Cardiac septum (tissue), 1 donor: Measurements from ENCODE around the gene TUT7. TPM values are rescaled to one million over a fixed set of nuclear protein-coding genes. Genes with fewer than 3 reads are reported as not detected.

ENCODE experiments used
- DNase-seq: peaks from one replicate; pipeline ENCODE4 v3.0.0-alpha.2; 2020; ENCODE audit warnings: low spot score
- intact Hi-C: fragments of 100-400 bp; cut with DNase I; formaldehyde crosslinking; loops from one replicate; pipeline ENCODE4 v1.14.0; 2022
- total RNA-seq: library from RNA; stranded (reverse); fragmentation: NEBNext Ultra II Directional; extraction: Animal tissue kit (Norgen Biotek cat#: 25700); gene quantifications from one replicate; pipeline ENCODE4 v1.2.1, GENCODE V29; 2021
- donor health status: DM: no; HTN: no; CAD: no.

TUT7 gene
- total RNA-seq, 1 donor from 2014 or later: 14.6 TPM

DNA sequence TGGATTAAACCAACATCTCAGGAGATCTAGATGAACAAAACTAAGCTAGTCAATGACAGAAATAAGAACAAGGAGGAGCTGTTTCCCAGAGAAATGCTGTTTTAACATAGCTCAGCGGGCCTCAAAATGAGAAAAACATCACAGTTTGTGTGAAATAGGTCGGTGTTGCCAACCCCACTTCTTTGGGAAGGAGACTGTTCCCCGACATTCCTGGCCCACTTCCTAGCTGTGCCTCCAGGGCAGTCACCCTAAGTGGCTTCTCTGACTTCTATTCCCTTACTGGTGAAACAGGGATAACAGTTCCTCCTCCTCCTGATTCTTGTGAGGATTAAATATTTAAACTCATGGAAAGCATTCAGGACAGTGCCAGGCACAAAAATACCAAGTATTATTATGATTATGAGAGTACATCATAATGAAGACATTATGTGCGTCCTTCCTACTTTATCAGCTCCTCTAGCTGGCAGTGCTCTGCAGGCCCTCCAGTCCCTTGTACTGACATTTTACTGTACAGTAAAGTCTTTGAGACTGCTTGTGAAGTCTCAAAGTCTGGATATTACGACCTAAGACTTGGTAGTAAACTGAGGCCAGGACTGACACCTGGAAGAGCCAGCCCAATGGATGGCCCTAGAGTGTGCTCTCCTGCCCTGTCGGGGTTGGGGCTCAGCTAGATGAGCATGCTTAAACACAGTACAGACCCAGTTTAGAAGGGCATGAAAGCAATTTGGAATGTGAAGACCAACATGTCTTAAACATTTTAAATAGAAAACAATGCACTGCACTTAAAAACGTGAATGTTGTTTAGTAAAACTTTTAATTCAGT is 79.2 kb downstream of the TUT7 start:
- intact Hi-C loops: no loop called here
- DNase-seq: no peak

DNA sequence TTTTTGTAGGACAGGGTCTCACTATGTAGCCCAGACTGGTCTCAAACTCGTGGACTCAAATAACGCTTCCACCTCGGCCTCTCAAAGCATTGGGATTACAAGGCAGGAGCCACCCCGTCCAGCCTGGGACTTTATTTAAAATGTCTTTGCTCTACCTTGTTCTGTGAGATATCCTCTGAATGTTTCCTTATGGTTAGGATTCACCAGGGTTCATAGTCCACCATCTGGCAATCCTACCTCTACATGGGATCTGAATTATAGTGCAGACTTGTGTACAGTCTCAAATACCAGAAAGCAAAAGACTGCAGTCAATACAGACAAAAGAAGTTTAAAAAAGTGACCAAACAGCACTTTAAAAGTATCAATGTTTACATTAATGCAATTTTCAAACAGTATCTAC is 82.0 kb downstream of the TUT7 start:
- intact Hi-C loops: no loop called here
- no peak for DNase-seq

DNA sequence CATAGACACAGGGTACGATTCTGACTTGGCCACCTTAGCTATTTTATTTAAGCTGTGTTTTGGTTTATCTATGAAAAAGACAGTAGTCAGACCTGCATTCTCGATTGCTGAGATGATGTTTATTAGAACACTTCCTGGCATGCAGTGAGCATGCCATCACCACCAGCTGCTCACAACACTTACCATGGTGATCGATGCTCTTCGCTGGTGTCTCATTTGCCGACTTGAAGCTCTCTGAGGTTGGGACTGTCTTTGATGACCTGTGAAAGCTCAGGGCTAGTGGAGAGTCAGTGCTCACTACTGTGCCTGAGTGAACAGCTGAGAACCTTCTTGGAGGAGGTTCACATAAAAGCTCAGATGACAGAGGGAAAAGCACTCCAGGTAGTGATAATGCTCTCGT is 90.3 kb downstream of the TUT7 start:
- no peak for DNase-seq
- intact Hi-C loops: no loop called here

DNA sequence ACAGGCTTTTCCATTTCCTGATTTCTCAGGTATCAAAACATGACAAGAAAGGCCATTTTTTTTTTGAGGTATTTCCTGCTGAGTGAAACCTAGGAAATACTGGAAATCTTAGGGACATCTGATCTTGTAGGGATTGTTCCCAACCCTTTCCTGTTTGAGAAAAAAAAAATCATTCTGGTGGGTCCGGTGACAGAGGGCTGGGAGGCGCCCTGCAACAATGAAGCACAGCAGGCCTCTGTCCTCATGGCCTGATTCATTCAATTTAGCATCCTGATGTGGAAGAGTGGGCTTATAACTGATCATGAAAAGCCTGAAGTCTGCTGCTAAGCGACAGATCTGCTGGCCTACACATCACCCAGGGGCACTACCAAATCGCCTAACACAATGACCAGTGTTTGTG is 91.7 kb downstream of the TUT7 start:
- intact Hi-C loops: no loop called here
- DNase-seq: no peak

DNA sequence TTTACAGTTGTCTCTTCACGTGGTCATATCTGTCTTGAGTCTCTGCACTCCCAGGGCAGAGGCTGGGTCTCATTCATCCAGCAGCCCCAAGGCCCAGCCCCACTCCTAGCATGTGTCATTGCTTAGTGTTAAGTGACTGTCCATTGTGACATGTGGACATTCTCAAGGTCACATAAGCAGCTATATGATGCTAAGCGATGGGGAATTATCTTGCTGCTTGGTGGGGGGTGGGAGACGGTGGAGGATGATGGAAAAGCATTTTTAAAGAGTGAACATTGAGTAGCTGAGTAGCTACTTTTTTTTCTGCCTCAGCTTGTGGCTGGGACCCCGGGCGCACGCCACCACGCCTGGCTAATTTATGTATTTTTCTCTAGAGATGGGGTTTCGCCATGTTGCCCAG is 94.7 kb downstream of the TUT7 start, which contains the start of gene C9orf153:
Gene C9orf153 (minus strand): TSS at position 101 of the 400 bp plus-strand sequence. CDS start 30,054 bp downstream, outside the sequence.
- DNase-seq: no peak
- intact Hi-C loops: no loop called here

DNA sequence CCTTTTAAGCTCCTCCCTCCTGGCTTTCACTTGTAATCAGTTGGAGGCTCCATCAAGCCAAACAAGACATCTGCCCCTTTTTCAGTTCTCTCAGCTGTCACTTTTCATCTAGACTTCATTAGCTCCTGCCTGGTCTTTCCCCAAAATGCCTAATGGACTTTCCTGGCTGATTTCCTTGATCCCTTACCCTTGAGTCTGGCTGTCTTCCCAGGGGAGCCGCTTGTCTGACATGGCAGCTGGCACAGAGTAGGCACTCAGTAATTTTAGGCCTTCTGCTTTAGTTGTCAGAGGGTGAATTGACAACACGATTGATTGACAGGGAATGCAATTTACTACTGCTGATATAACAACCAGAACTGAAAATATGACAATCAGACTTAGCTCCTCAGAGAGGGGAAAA is 96.8 kb downstream of the TUT7 start:
- intact Hi-C loops: no loop called here
- no peak for DNase-seq

DNA sequence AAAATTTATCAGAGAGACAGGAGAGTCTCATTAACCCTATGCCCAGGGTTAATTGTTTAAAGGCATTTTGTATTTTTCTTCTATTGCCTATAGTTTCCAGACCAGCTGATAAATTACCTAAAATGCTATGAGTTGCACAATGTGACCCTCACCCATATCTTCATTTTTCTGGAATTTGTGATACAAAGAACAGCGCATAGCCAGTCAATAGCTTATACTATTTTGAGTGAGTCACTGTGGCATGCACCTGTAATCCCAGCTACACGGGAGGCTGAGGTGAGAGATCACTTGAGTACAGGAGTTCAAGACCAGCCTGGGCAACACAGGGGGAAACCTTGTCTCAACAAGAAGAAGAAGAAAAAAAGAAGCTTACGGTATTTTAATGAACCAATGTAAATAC is 97.6 kb downstream of the TUT7 start:
- DNase-seq: no peak
- intact Hi-C loops: no loop called here

DNA sequence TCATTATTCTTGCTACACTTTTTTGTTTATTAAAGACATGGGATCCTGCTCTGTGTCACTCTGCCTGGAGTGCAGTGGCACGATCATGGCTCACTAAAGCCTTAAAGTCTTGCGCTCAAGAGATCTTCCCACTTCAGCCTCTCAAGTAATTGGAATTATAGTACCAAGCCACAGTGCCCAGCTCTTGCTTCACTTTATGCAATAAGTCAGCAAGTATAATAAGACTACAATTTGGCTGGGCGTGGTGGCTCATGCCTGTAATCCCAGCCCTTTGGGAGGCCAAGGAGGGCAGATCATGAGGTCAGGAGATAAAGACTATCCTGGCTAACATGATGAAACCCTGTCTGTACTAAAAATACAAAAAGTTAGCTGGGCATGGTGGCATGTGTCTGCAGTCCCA is 100.6 kb downstream of the TUT7 start:
- intact Hi-C loops: no loop called here
- DNase-seq: no peak

DNA sequence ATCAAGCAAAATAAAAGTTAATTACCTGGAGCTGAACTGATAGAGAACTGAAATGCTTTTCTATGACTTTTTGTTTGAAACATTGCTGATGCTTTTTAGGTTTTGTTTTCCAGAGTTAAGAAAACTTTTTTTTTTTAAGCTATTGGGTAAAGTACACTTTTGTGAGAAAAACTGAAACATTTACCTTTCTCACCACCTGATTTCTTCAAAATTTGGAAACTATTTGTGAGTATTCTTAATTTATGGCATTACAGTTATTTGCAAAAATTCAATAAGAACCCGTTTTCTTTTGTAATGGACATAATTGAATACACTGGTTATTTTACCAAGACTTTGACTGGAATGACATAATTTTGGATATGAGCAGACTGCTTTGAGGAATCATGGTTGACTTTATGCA is 101.3 kb downstream of the TUT7 start:
- DNase-seq: no peak
- intact Hi-C loops: no loop called here

DNA sequence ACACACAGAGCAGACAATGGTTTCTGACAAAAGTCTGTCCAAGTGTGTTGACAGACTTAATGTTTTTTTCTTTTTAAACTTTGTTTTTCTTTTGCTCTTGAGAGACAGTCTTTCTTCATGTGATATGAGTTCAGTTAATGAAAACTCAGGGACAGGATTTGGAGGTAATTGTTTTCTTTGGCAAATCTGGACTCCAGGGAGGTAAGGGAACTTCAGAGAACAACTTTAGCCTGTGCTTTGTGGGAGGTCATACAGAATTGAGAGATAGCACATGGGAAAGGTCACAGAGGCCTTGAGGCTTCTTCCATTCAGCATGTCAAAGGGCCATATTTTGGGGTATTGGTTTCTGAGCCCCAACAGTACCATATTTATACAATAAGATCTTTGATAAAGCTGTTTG is 104.1 kb downstream of the TUT7 start:
- intact Hi-C loops: no loop called here
- DNase-seq: no peak

DNA sequence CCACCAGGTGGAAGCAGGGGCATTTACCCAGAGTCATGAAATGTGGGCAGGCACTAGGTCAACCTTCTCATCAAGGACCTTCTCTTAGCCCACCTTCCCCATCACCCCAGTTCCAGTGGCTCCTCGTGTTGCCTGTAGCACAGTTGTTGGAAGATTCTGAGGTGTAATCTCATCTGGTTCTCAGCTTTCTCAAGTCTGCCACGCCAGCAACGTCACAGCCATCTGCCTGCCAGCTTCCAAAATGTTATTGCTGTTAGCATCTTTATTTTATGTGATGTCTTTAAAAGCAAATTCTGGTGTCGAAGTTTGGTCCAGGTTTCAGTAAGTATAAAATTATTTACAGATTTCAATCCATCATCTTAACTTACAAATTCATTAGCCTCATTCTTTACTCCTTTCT is 105.5 kb downstream of the TUT7 start:
- intact Hi-C loops: no loop called here
- DNase-seq: no peak

DNA sequence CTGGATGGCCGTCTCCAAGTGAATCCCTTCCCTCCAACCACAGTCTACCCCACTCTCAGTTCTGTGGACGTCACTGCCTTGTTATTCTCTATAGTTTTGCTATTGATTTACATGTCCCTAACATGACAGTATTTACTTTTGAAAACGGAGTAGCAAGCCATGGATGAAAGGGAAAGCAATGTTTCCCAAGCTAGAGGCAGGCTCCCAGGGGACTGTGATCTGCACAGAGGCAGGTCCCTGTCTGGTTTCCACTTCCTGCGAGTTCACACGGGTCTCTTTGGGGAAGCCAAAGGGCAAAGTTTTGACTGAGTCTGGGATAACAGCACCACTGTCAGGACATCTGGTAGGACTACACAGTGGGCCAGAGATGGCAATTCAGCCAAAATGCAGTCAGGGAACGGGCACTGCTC is 107.5 kb downstream of the TUT7 start:
- DNase-seq: no peak
- intact Hi-C loops: no loop called here

DNA sequence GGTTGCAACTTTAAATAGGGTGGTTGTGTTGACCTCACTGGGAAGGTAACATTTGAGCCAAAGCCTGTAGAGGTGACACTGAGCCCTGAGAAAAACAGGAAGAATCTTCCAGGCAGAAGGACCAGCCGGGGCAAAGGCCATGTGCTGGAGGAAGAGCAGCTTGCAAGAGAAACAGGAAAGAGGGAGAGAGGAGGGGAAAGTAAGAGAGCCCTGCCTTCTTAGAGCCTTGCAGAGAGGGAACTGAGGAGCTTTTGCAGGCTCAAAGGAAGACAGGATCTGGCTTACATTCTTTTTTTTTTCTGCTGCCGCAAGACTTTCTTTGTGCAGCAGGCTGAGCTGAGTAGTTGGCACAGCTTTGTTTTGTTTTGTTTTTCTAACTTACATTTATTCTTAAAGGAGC is 112.1 kb downstream of the TUT7 start:
- intact Hi-C loops: no loop called here

DNA sequence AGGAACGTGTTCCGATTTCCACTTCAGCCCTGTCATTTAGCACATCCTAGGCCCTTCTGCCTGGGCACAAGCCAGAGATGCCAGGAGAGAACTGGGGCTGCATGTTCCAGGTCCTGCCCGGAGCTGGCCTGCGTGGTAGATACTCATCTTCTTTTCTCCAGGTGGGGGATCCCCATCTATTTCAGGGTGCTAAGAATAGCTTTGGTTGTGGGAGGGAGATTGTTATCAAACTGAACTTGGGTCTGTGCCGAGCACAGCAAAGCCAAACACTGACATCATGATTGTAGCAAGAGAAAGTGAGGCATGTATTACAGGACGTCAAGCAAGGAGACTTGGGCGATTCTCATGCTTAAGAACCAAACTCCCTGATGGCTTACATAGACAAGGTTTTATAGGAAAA is 113.0 kb downstream of the TUT7 start:
- intact Hi-C loops: no loop called here

More for the DNA sequence above, 112.1 kb downstream of the TUT7 start:
- no peak for DNase-seq

DNA sequence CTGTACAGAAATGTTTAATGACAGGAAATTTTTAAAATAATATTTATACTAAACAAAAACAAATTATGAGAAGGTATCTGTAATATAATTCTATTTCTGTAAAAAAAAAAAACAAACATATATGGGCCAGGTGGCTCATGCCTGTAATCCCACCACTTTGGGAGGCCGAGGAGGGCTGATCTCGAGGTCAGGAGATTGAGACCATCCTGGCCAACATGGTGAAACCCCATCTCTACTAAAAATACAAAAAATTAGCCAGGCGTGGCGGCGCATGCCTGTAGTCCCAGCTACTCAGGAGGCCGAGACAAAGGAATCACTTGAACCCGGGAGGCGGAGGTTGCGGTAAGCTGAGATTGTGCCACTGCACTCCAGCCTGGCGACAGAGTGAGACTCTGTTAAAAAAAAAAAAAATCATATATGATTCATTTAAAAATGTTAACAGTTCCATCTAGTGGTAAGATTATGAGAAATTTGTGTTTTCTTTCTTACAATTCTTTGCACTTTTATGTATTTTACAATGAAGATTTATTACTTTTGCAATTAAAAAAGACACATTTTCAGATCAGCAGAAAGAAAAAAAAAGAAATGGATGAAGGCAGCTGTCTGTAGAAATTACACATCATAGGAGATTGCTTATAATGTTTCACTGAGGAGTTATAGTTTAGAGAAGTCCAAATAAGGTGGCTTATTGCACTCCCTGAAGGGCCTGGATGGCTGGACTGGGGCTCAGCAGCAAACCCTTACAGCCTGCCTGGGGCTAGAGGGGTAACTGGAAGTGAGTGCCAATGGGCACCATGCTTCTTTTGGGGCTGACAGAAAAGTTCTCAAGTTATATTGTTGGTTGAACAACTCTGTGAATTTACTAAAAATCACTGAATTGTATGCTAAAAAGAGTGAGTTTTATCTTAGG is 115.1 kb downstream of the TUT7 start:
- intact Hi-C loops: no loop called here
- no peak for DNase-seq

More for the DNA sequence above, 113.0 kb downstream of the TUT7 start:
- DNase-seq: no peak

Other genes with a start within 250 kb of the TUT7 start
- gene C9orf153, start 94.8 kb downstream of the TUT7 start, total RNA-seq: not detected
- 49.2 TPM for gene ISCA1, start 71.9 kb downstream of the TUT7 start, total RNA-seq